ENCODE results near the gene ZCCHC10. TPM values are rescaled to one million over a fixed set of nuclear protein-coding genes. Genes with fewer than 3 reads are reported as not detected.

The ZCCHC10 gene
- total and polyA plus RNA-seq, 10 of the 15 experiments (the other 5 are each of a cell fraction or from before 2014, with no cell fraction given): 16.8 to 117 (median 53.5) TPM

- ATAC-seq: 0 out of 3 replicates have a peak, but pooled peaks have one; percentile 12
- in situ Hi-C loops (cut with MboI): no loop called here
- FAIRE-seq: no peak
- H3K4me1 ChIP-seq (ENCODE audit: control insufficient read depth, insufficient read depth, low read length): peaks cover 11% of the 10 kb centered on the region
- ChIA-PET SMC1A (ENCODE audit: uncharacterized antibody, unreplicated experiment) (interaction anchor here (1.0 to 1.1 kb wide), 2 partner anchors 10 to 14 kb away, joined by 3 read pairs; no protein-coding TSS in a partner anchor), RAD21 (ENCODE audit: unreplicated experiment) (interaction anchor here (0.7 kb wide), 1 partner anchor 9 kb away, joined by 3 read pairs; no protein-coding TSS in a partner anchor), CTCF (no interaction called here), POLR2A (no interaction called here)
- no peaks in the 10 kb centered on the region for H3K36me3 ChIP-seq (ENCODE audit: control insufficient read depth in 2 of 2, insufficient read depth in 2 of 2, low read length in 1 of 2)
- H3K9ac ChIP-seq (ENCODE audit: control insufficient read depth, insufficient read depth, low read length): no peak overlapping the region
- intact Hi-C loops (cut with micrococcal nuclease; ENCODE audit: unreplicated experiment): no loop called here
- no peaks in the 10 kb centered on the region for H3K79me2 ChIP-seq (ENCODE audit: control insufficient read depth, insufficient read depth, low read length)
- no TSS peak for BruUV-seq (replicated peaks)
- no peak overlapping the region for H2AFZ ChIP-seq (ENCODE audit: control insufficient read depth, low read depth, low read length)
- no peak for DNase-seq (ENCODE audit: low read depth, low spot score)
- 76% methylated on average over 2 of the region's 2 CpGs for WGBS (ENCODE audit: insufficient coverage, insufficient replicate concordance, low lambda C conversion rate, missing lambda C conversion rate)
- no peak overlapping the region for H3K4me2 ChIP-seq (ENCODE audit: control insufficient read depth, insufficient read depth)
- H3K27ac ChIP-seq (ENCODE audit: control insufficient read depth, insufficient read depth): no peak overlapping the region
- no peaks in the 10 kb centered on the region for H3K27me3 ChIP-seq (replicated peaks in 1 of 2; ENCODE audit: control insufficient read depth in 2 of 2, insufficient read depth in 2 of 2, low read length in 1 of 2)
- no peaks in the 10 kb centered on the region for H3K9me3 ChIP-seq (replicated peaks; ENCODE audit: control insufficient read depth, insufficient read depth, low read length)
- H4K20me1 ChIP-seq (ENCODE audit: control insufficient read depth, insufficient read depth): no peaks in the 10 kb centered on the region
- no peak overlapping the region for H3K4me3 ChIP-seq
- peak in 1 of 2 experiments; percentile 43; a peak in 1 of 4 replicates for TF ChIP-seq BHLHE40 (IDR thresholded peaks at IDR 0.05; ENCODE audit: borderline replicate concordance in 1 of 2, low read depth in 2 of 2, low read length in 1 of 2)
- TF ChIP-seq SPI1 (IDR thresholded peaks at IDR 0.05; ENCODE audit: borderline replicate concordance, insufficient read depth, low read depth, low read length): peak; percentile 64; the same call in 1 of the 2 replicates
- TF ChIP-seq IKZF2 (IDR thresholded peaks at IDR 0.05): peak; percentile 11 to 17; a peak in 1 of 4 replicates
- TF ChIP-seq ASH2L (IDR thresholded peaks at IDR 0.05; ENCODE audit: borderline replicate concordance, low read depth): no peak
- no peak for TF ChIP-seq YBX1 (IDR thresholded peaks at IDR 0.05)
Measured at GRCh38 chr5:133035224-133035623, 8.9 kb upstream of the ZCCHC10 start.

- SMC1A ChIA-PET (ENCODE audit: uncharacterized antibody, unreplicated experiment): interaction anchor here (1.1 kb wide), 1 partner anchor 15 kb away, joined by 3 read pairs; no protein-coding TSS in a partner anchor
- Histone ChIP-seq H3K9ac (ENCODE audit: control insufficient read depth, insufficient read depth, low read length) (no peak overlapping the region), H3K4me3 (no peak overlapping the region), H3K27ac (ENCODE audit: control insufficient read depth, insufficient read depth) (no peak overlapping the region), H3K27me3 (replicated peaks in 1 of 2; ENCODE audit: control insufficient read depth in 2 of 2, insufficient read depth in 2 of 2, low read length in 1 of 2) (no peaks in the 10 kb centered on the region), H3K36me3 (ENCODE audit: control insufficient read depth in 2 of 2, insufficient read depth in 2 of 2, low read length in 1 of 2) (no peaks in the 10 kb centered on the region), H4K20me1 (ENCODE audit: control insufficient read depth, insufficient read depth) (no peaks in the 10 kb centered on the region), H3K4me2 (ENCODE audit: control insufficient read depth, insufficient read depth) (no peak overlapping the region), H3K4me1 (ENCODE audit: control insufficient read depth, insufficient read depth, low read length) (peaks cover 11% of the 10 kb centered on the region), H3K9me3 (replicated peaks; ENCODE audit: control insufficient read depth, insufficient read depth, low read length) (no peaks in the 10 kb centered on the region), H3K79me2 (ENCODE audit: control insufficient read depth, insufficient read depth, low read length) (no peaks in the 10 kb centered on the region), H2AFZ (ENCODE audit: control insufficient read depth, low read depth, low read length) (no peak overlapping the region)
- in situ Hi-C loops (cut with MboI): no loop called here
- ATAC-seq: no peak
- POLR2A ChIA-PET: interaction anchor here (0.7 to 2.2 kb wide), 4 partner anchors 10 to 18 kb away, joined by 3 to 21 read pairs (median 4); partner anchors contain the start of gene HSPA4
- no peak for DNase-seq (ENCODE audit: low read depth, low spot score)
- CTCF ChIA-PET: interaction anchor here (1.0 kb wide), 1 partner anchor 9 kb away, joined by 3 read pairs; no protein-coding TSS in a partner anchor
- TF ChIP-seq POLR2A (IDR thresholded peaks at IDR 0.05; ENCODE audit: low read depth, low read length): no peak
- no peak for TF ChIP-seq RELA (IDR thresholded peaks at IDR 0.05; ENCODE audit: borderline replicate concordance, partially characterized antibody)
- no peak for TF ChIP-seq FOS (IDR thresholded peaks at IDR 0.05; ENCODE audit: borderline replicate concordance, extremely low read depth, insufficient read length)
- TF ChIP-seq SMARCA5 (IDR thresholded peaks at IDR 0.05): no peak
- TF ChIP-seq ZNF274 (IDR thresholded peaks at IDR 0.05; ENCODE audit: insufficient read depth, insufficient read length): no peak
- TF ChIP-seq, protein P1, sequence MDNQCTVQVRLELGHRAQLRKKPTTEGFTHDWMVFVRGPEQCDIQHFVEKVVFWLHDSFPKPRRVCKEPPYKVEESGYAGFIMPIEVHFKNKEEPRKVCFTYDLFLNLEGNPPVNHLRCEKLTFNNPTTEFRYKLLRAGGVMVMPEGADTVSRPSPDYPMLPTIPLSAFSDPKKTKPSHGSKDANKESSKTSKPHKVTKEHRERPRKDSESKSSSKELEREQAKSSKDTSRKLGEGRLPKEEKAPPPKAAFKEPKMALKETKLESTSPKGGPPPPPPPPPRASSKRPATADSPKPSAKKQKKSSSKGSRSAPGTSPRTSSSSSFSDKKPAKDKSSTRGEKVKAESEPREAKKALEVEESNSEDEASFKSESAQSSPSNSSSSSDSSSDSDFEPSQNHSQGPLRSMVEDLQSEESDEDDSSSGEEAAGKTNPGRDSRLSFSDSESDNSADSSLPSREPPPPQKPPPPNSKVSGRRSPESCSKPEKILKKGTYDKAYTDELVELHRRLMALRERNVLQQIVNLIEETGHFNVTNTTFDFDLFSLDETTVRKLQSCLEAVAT (IDR thresholded peaks at IDR 0.05): no peak
- no peak for TF ChIP-seq SREBF1 (IDR thresholded peaks at IDR 0.05; ENCODE audit: low read length)
- no peak for TF ChIP-seq CEBPZ (IDR thresholded peaks at IDR 0.05; ENCODE audit: low read depth, low read length)
- intact Hi-C loops (cut with micrococcal nuclease; ENCODE audit: unreplicated experiment): no loop called here
- no TSS peak for BruUV-seq (replicated peaks)
- RAD21 ChIA-PET (ENCODE audit: unreplicated experiment): no interaction called here
- no peak for FAIRE-seq
- WGBS (ENCODE audit: insufficient coverage, insufficient replicate concordance, low lambda C conversion rate, missing lambda C conversion rate): 73% methylated on average over 11 of the region's 11 CpGs
Measured at GRCh38 chr5:133034064-133034463, 7.7 kb upstream of the ZCCHC10 start.
